CD4-positive, alpha-beta T cell treated with Interleukin-4 for 4 hours (primary cell): ENCODE results near the gene DOK4.
"Not testable (repeated sequence)": the region's sequence is repeated elsewhere in the genome, so short reads cannot be mapped to it uniquely, and the experiment has no call there.

Source experiments
- DNase-seq: peaks from one replicate; pipeline ENCODE4 v3.0.0-alpha.2; 2020

Gene DOK4

GRCh38 chr16:57500578-57501111 lies 14.4 kb upstream of the DOK4 start:
- DNase-seq = no peak

DNA sequence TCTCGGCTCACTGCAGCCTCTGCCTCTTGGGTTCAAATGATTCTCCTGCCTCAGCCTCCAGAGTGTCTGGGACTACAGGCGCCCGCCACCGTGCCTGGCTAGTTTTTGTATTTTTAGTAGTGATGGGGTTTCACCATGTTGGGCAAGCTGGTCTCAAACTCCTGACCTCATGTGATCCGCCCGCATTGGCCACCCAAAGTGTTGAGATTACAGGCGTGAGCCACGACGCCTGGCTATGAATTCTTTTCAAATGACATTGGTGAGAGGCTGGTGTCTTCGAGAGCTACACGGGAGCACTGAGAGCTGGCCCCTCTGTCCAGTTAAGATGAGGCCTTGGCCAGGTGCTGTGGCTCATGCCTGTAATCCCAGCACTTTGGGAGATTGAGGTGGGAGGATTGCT lies 13.6 kb upstream of the DOK4 start:
- not testable (repeated sequence) for DNase-seq

DNA sequence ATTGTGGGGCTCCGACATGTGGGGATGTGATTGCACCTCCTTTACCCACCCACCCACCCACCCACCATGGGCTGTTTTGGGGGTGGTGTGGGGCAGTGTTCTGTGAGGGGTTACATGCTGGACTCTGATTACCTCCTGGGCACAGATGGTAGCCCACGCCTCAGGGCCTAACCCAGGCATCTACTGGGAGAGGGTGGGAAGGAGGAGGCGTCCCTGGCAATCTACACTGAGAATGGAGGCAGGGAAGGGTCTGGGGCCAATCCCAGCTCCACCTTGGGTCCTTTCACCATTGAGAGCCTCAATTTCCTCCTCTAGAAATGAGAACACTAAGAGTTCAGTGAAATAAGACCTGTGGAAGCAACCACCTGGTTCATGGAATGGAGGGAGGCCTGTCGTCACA lies 11.7 kb upstream of the DOK4 start:
- DNase-seq = no peak

DNA sequence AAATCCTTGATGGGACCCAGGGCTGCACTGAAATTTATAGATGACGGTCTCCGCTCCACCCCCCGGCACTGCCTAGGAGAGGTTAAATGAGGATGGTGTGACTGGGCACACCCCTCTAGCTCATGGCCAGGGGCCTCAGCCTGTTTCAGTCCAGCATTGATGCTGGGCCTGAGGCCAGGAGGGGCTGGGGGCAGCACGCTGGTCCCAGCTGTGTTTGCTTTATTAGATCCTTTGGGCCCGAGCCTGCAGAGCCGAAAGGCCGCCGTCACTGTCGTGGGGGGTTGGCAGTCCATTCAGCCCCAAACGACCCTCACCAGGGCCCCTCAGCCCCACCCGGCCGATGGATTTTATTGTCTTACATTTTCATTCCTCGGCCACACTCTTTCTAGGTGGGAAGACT lies 10.8 kb upstream of the DOK4 start:
- DNase-seq = no peak

GRCh38 chr16:57493767-57494166 lies 7.5 kb upstream of the DOK4 start:
- no peak for DNase-seq

GRCh38 chr16:57489229-57489628 lies 2.9 kb upstream of the DOK4 start:
- DNase-seq = no peak

GRCh38 chr16:57486858-57487834 lies 853 bp upstream of the DOK4 start:
- no peak for DNase-seq

DNA sequence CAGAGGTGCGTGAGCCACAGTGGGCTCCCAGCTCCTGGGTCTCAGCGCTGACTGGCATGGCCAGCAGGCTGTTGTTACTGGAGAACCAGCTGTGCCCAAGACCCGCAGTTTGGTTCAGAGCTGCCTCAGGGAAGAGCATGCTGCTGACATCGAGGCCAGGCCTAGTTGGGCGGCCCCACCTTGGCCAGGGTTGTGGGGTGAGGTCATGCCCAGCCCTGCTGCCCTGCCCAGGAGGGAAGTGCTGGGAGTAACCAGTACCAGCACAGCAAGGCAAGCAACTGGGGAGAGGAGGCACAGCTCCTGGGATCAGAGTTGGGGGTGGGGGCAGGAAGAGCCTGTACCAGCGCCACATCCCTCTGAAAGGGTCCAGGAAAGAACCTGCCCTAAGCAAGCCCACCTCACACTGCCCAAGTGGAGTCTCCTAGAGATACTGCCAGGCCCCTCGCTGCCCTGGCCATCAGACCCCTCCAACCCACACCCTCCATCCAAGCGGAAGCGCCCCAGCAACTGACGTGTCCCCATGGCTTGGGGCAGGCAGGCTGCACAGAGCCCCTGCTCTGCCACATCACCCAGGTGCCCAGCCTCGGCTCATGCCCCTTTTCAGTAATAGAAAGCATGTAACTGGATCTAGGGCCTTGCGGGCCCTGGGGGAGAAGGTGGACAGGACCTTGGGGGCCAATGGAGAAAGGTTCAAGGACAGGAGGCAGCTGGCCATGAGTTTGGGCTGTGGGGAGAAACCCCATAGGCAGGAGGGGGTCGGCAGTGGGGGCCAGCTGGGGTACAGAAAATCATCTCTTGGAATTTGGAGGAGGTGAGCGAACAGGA lies 990 bp downstream of the DOK4 start:
- no peak for DNase-seq

DNA sequence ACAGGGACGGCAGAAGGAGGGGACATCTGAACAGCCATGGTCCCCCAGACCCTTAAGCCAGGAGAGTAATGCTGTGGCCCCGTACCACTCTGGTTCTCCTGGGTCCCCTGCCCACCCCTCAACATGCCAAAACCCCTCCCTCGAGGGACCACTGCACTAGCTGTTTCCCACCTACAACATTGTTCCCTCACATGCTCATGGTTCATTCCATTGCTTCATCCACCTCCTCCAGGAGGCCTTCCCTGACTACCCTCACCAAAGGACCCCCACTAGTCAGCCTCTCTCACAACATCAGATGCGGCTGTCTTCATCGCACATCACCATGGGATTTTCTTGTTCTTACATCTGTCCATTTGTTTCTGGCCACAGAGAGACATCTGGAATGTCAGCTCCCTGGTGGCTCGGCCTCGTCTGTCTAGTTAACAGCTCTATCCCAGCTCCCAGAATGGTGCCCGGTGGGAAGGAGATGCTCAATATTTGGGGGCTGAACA lies 1.7 kb downstream of the DOK4 start:
- no peak for DNase-seq

- DNase-seq = no peak
Observed at GRCh38 chr16:57483725-57484514, 2.4 kb downstream of the DOK4 start.

DNA sequence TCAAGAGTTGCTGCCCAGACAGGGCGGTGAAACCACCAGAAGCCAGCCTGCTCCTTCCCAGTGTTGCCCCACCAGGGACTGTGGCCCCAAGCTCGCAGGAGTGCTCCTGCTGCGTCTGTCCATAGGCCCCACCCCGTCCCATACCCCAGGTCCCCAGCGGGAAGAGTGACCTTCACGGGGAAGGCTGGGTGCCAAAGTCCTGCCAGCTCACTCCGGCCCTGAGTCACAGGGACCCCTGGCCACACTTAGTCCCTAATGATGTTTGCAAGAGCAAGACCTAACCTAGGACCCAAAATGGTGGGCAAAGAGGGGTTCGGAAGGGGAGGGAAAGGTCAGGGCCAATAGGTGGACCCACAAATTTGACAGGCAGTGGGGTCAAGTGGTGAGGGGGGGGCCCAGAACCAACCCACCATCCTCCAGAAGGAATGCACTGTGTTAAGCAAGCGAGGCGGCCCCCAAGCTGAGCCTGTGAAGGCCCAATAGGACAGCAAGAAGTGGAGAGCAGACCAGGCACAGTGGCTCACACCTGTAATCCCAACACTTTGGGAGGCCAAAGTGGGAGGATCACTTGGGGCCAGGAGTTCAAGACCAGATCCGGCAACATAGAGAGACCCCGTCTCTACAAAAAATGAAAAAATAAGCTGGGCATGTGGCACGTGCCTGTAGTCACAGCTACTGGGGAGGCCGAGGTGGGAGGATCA lies 3.3 kb downstream of the DOK4 start:
- no peak for DNase-seq

GRCh38 chr16:57481421-57481820 lies 4.9 kb downstream of the DOK4 start:
- no peak for DNase-seq

- no peak for DNase-seq
Observed at GRCh38 chr16:57480754-57481230, 5.5 kb downstream of the DOK4 start.

DNA sequence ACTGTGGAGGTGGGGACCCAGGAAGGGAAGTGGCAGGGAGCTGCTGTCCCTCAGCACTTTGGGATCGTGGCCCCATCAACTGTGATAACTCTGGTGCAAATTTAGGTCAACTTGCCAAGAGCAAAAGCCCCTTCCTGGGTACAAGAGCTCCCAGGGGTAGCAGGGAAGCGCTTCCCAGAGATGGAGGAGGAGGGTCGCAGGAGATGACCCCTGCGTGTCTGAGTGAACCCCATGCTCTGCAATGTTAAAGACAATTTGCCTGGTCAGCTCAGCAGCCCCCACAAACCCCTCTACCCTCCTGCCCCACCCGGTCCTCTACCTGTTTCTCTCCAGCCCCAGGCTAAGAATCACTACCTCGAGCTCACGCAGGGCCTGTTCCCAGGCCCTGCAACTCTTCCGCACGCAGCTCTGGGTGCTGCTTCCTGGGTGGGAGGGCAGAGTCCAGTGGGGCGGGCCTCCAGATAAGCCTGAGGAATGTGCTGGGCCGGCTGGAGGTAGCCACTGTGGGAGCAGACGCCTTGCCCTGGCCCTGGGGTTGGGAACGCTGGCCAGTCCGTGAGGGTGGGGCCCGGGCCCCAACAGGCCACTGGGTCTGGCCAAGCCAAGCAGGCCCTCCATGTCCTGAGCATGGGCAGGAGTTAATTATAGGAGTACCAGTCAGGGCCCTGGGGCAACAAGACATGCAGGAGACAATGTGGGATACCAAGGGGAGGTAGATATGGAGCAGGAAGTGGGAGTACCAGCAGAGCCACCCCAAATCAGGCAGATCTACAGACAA lies 6.1 kb downstream of the DOK4 start:
- DNase-seq = no peak

GRCh38 chr16:57479205-57479975 lies 6.9 kb downstream of the DOK4 start:
- DNase-seq = no peak

GRCh38 chr16:57478396-57479204 lies 7.7 kb downstream of the DOK4 start:
- DNase-seq = no peak

- no peak for DNase-seq
Observed at GRCh38 chr16:57477531-57478202, 8.6 kb downstream of the DOK4 start.

DNA sequence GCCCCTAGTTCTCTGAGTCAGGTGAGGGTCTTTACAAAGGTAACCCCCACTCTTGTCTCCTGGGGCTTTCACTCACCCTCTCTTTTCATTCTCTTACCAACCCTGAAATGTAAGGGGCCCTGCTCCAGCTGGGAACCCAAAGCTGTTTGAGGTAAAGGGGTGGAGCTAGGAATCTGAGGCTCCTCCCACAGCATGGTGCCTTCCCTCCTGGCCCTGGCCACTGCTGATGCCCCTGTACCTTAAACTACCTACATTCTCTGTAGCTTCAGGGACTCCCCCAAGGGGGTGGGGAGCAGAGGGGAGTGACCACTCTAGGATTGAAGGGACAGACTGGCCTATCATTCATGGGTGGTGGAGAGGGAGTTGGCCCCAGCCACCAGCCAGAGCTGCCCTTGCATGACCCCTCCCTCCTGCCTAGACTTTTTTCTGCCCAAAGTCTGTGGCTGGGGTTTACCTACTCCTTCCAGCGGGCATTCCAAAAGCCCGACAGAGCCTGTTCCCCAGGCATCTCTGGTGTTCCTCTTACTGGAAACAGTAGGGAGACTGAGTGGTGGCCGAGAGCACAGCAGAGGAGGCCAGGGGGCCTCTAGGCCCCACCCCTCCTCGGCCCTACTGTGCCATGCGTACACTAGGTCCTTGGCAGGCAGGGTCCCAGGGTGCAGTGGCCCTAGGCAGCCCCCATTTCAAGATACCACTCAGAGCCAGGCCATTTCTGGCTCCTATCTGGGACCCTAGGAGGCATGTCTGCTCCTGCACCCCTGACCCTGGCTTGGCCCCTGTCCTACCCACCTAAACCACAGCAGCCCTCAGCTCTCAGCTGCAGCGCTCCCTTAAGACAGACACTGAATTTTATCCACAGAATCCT lies 9.5 kb downstream of the DOK4 start:
- no peak for DNase-seq
